Measurements from ENCODE around the gene C12orf75.

The C12orf75 gene

GRCh38 chr12:105420046-105420445 is 89.6 kb downstream of the C12orf75 start:
- FAIRE-seq, result no peak

- FAIRE-seq, result no peak
Measured at GRCh38 chr12:105420659-105421240, 90.3 kb downstream of the C12orf75 start.
